ENCODE results near the gene PSME3IP1.

PSME3IP1 gene

DNA sequence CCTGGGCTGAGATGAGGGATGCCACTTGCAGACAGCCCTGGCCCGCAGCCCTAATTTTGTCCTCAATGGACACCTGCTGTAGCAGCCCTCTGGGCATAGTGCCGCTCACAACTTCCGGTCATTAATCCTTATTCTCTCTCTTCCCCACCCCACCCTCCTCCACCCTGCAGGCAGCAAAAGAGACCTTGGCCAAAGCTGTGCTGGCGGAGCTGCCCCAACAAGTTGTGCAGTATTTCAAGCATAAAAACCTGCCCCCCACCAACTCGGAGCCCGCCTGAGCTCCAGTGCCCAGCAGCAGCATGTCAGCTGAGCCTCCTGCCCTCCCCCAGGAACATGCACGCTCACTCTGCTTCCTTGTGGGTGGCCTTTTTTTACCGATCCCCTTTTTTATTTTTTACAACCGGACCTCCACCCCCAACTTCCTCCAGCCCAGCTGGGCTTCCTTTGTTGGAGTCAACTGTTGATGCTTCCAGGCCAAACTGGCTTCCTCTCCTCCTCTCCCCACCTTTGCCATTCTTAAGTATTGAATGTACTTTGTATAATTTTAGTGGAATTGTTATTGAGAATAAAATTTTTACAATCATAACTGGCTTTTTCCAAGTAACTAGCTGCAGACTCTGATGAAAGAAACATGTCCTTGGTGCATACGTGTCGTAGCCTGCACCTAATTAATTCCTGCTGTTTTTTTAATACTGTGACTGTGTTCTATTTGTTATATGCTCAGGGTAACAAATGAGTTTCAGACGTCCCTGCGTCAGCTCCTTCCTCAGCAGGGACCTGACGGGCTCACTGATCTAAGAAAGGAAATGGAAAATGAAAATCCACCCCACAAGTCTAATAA lies 38.2 kb downstream of the PSME3IP1 start:
- in situ Hi-C loops (cut with HindIII; ENCODE audit: low sequenced_read_pairs), result loop anchor here (5.0 kb wide), 1 partner anchor 40 kb away; no protein-coding TSS in a partner anchor
- DNase-seq (ENCODE audit: low read depth), result no peak
- no peak for TF ChIP-seq CTCF (IDR thresholded peaks at IDR 0.05; ENCODE audit: low read depth, low read length, missing control alignments)
- H3K4me3 ChIP-seq (ENCODE audit: low read depth, low read length), result no peak overlapping the region

DNA sequence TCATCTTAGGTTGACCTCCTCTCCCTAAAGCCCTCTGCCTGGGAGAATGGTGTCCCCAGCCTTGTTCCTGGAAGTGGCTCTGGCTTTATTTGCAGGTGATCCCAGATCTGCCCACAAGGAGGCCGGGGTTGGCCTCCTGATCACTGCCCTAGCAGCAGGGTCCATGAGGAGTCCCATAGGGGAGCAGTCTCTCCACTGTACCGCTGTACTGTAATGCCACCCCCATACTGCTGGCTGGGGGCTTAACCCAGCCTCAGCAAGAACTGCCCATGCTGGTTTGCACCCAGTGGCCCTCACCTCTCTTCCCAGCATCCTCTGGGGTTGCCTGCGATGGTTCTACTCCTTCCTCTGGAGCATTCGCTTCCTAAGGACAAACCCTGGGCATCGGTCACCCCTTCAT lies 39.1 kb downstream of the PSME3IP1 start:
- peak; percentile 34 for TF ChIP-seq CTCF (IDR thresholded peaks at IDR 0.05; ENCODE audit: low read depth, low read length, missing control alignments)
- H3K4me3 ChIP-seq (ENCODE audit: low read depth, low read length), result no peak overlapping the region
- DNase-seq (ENCODE audit: low read depth), result no peak
- in situ Hi-C loops (cut with HindIII; ENCODE audit: low sequenced_read_pairs), result loop anchor here (5.0 kb wide), 1 partner anchor 39 kb away; no protein-coding TSS in a partner anchor

DNA sequence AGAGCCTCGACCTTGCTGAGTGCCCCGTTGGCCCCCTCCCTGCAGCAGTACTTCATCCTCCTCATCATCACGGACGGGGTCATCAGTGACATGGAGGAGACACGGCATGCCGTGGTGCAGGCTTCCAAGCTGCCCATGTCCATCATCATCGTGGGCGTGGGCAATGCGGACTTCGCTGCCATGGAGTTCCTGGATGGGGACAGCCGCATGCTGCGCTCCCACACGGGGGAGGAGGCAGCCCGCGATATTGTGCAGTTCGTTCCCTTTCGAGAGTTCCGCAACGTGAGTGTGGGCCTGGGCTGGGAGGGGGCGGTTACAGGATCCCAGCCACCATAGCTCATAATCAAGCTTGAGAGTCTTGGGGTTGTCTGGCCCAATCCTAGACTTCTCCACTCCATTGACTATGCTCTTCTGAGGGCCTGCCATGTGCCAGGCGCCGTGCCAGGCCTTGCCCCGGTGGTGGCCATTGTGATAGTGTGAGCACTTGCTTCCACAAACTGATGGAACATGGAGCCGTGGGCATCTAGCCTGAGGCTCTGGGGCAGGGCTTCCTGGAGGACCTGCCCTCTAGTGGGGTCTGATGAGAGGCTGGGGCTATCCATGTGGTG lies 39.7 kb downstream of the PSME3IP1 start:
- no peak for DNase-seq (ENCODE audit: low read depth)
- in situ Hi-C loops (cut with HindIII; ENCODE audit: low sequenced_read_pairs), result loop anchor here (5.0 kb wide), 1 partner anchor 39 kb away; no protein-coding TSS in a partner anchor
- no peak for TF ChIP-seq CTCF (IDR thresholded peaks at IDR 0.05; ENCODE audit: low read depth, low read length, missing control alignments)
- no peak overlapping the region for H3K4me3 ChIP-seq (ENCODE audit: low read depth, low read length)

DNA sequence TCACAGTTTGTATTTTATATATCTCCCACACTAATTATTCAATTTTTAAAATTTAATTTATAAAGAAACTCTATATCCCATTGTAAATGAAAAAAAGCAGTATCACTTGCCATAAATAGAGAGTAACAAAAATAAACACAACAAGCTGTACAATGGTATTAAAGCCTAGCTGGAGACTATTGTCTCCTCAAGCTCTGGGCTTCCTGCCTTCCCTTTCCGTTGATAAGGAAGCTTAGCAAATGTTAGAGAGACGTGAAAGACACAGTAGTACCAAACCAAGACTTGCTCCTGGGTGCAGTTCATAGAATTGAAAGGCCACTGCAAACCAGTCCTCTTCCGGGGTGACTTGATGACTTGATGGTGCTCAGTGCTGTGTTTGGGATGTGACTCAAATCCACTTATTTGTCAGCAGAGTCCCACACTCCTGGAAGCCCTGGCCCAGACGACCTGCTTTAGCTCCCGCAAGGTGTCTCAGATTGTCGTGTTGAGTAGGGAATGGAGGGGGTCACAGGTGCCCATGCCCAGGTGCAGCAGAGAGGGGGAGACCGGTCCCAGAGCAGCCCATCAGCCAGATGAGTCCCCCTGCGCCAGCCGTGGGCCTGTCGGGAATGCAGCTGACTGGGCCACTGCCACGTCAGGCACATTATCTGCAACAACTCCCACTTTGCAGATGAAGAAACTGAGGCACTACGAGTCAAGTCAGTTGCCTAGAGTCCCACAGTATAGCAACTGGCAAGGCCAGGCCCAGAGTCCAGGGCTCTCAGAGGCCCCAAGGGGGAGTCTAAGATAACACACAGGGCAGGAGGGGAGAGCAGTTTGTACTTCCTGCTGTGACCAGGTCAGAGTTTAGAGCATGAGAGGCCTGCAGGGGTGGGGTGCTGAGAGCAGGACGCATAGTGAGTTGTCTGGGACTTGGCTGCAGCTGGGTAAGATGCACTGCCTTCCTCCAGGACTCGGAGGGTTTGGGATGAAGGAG lies 40.5 kb downstream of the PSME3IP1 start:
- no peak for DNase-seq (ENCODE audit: low read depth)
- TF ChIP-seq CTCF (IDR thresholded peaks at IDR 0.05; ENCODE audit: low read depth, low read length, missing control alignments), result no peak
- in situ Hi-C loops (cut with HindIII; ENCODE audit: low sequenced_read_pairs), result loop anchor here (5.0 kb wide), 1 partner anchor 38 kb away; no protein-coding TSS in a partner anchor
- no peak overlapping the region for H3K4me3 ChIP-seq (ENCODE audit: low read depth, low read length)

DNA sequence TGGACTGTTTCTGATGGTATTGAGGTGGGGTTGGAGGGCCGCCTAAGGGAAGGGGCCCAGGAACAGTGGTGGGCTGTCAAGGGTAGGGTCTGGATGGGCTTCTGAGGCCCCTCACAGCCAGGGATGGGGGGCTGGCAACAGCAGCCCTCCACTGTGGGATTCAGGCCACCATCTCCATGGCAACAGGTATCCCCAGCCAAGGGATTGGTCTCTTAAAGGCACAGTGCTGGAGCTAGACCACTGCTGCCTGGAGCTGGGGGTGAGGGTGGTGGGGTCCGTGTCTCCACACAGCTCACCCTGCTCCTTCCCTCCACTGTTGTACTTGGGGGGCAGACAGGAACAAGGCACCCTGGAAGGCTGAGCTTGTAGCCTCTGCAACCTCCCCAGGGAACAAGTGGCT lies 41.8 kb downstream of the PSME3IP1 start:
- in situ Hi-C loops (cut with HindIII; ENCODE audit: low sequenced_read_pairs), result no loop called here
- H3K4me3 ChIP-seq (ENCODE audit: low read depth, low read length), result no peak overlapping the region
- no peak for TF ChIP-seq CTCF (IDR thresholded peaks at IDR 0.05; ENCODE audit: low read depth, low read length, missing control alignments)
- no peak for DNase-seq (ENCODE audit: low read depth)

Data from astrocyte of the cerebellum (primary cell).